Vagina (tissue), 2 donors: ENCODE results near the gene ILDR2.

Source experiments
- POLR2A ChIP-seq, 2 donors: fragments of 450-650 bp; IDR thresholded peaks; one replicate each; pipeline ENCODE4 v1.6.1; 2017; ENCODE audit warnings: antibody characterized with exemption in 2 of 2, mild to moderate bottlenecking in 2 of 2, moderate library complexity in 2 of 2
- POLR2AphosphoS5 ChIP-seq, 2 donors: sonication (generic); formaldehyde crosslinking; IDR thresholded peaks; one replicate each; pipeline ENCODE4 v1.9.0; 2017; ENCODE audit warnings: antibody characterized with exemption in 2 of 2, mild to moderate bottlenecking in 2 of 2, low read depth in 1 of 2; ENCODE audit not compliant: insufficient read depth in 1 of 2
- TF ChIP-seq, protein P1 (sequence below), 3 experiments: fragments of 450-650 bp in 2 of 3; fragments of 200-600 bp in 1 of 3; sonication (generic) in 1 of 3; IDR thresholded peaks; one replicate each; pipeline ENCODE4 v1.5.1; 2017 to 2019; ENCODE audit warnings: antibody characterized with exemption in 3 of 3, mild to moderate bottlenecking in 2 of 3, moderate library complexity in 2 of 3

DNA sequence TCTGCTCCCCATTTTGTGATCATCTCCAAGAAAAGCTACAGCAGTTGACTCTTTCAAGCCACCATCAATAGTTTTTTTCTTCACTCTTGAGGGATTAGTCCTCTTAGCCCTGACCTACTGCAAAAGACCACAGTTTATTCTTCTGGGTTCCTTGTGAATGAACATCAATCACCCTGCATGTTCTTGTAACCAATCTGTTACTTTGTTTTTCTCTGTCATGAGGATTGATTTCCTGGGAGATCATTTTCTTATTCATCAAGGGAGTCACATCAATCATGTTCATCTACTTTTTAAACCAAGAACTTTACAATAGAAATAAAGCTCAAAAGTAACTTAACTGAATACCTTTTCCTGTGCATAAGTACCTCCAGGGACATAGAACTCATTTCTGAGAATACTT is 21.8 kb downstream of the ILDR2 start:
- no peak for TF ChIP-seq POLR2AphosphoS5 (IDR thresholded peaks at IDR 0.05; ENCODE audit: insufficient read depth in 1 of 2, low read depth in 1 of 2)
- TF ChIP-seq, protein P1, sequence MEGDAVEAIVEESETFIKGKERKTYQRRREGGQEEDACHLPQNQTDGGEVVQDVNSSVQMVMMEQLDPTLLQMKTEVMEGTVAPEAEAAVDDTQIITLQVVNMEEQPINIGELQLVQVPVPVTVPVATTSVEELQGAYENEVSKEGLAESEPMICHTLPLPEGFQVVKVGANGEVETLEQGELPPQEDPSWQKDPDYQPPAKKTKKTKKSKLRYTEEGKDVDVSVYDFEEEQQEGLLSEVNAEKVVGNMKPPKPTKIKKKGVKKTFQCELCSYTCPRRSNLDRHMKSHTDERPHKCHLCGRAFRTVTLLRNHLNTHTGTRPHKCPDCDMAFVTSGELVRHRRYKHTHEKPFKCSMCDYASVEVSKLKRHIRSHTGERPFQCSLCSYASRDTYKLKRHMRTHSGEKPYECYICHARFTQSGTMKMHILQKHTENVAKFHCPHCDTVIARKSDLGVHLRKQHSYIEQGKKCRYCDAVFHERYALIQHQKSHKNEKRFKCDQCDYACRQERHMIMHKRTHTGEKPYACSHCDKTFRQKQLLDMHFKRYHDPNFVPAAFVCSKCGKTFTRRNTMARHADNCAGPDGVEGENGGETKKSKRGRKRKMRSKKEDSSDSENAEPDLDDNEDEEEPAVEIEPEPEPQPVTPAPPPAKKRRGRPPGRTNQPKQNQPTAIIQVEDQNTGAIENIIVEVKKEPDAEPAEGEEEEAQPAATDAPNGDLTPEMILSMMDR (IDR thresholded peaks at IDR 0.05) = no peak
- TF ChIP-seq POLR2A (IDR thresholded peaks at IDR 0.05) = no peak
